Esophagus squamous epithelium (tissue), 5 donors: ENCODE data around the gene SOD2. TPM values are rescaled to one million over a fixed set of nuclear protein-coding genes. Genes with fewer than 3 reads are reported as not detected.
"Not testable (repeated sequence)": the region's sequence is repeated elsewhere in the genome, so short reads cannot be mapped to it uniquely, and the experiment has no call there.

Experiments used
- DNase-seq: peaks from one replicate; lab custom pipeline; 2025; lab: John Stamatoyannopoulos, UW
- H3K27ac ChIP-seq, 4 donors: fragments of 200-600 bp; sonication (generic); one replicate each; pipeline ENCODE4 v1.5.1; 2016 to 2019; ENCODE audit warnings: mild to moderate bottlenecking in 1 of 4
- H3K27me3 ChIP-seq, 4 donors: fragments of 200-600 bp; sonication (generic); 1 replicate in 3 of 4; 2 replicates in 1 of 4; pipeline versions ENCODE4 v1.5.1 to v1.6.0; 2017 to 2021; ENCODE audit warnings: antibody characterized with exemption in 1 of 4
- H3K36me3 ChIP-seq, 3 donors: fragments of 200-600 bp; sonication (generic); one replicate each; pipeline ENCODE4 v1.5.1; 2016 to 2019
- H3K4me1 ChIP-seq, 3 donors: fragments of 200-600 bp; sonication (generic); one replicate each; pipeline ENCODE4 v1.5.1; 2017 to 2019
- H3K4me3 ChIP-seq, 4 donors: fragments of 200-600 bp; sonication (generic); 1 replicate in 3 of 4; 2 replicates in 1 of 4; pipeline ENCODE4 v1.5.1; 2016 to 2019; ENCODE audit warnings: mild to moderate bottlenecking in 2 of 4, moderate library complexity in 1 of 4
- H3K9me3 ChIP-seq, 3 donors: fragments of 200-600 bp; sonication (generic); one replicate each; pipeline ENCODE4 v1.5.1; 2016 to 2019
- POLR2A ChIP-seq, 4 donors: fragments of 450-650 bp; IDR thresholded peaks; one replicate each; pipeline ENCODE4 v1.6.1; 2017; ENCODE audit warnings: antibody characterized with exemption in 4 of 4, mild to moderate bottlenecking in 4 of 4, moderate library complexity in 3 of 4
- WGBS, 2 donors: methylation state at CpG; one replicate each; pipeline ENCODE4 v1.1.5; 2018; 5-methylcytosine and 5-hydroxymethylcytosine counted together
- intact Hi-C: fragments of 100-400 bp; cut with DNase I; formaldehyde crosslinking; loops from one replicate; pipeline ENCODE4 v1.15.0; 2022
- total RNA-seq, 4 donors: library from RNA; depleted of rRNA; stranded (reverse); fragments of >200 nt; gene quantifications; one replicate each; pipeline ENCODE4 v1.1.0, GENCODE V29; 2016
- TF ChIP-seq, protein P1 (sequence below), 6 experiments: fragments of 450-650 bp in 4 of 6; fragments of 200-600 bp in 2 of 6; sonication (generic) in 2 of 6; IDR thresholded peaks; one replicate each; pipeline ENCODE4 v1.5.1; 2016 to 2019; ENCODE audit warnings: antibody characterized with exemption in 6 of 6, mild to moderate bottlenecking in 4 of 6, moderate library complexity in 4 of 6
- donor health status: DM: yes; HTN: yes; CAD: no.

The SOD2 gene
- total RNA-seq, 4 donors from 2014 or later: 227 to 792 (median 519) TPM

DNA sequence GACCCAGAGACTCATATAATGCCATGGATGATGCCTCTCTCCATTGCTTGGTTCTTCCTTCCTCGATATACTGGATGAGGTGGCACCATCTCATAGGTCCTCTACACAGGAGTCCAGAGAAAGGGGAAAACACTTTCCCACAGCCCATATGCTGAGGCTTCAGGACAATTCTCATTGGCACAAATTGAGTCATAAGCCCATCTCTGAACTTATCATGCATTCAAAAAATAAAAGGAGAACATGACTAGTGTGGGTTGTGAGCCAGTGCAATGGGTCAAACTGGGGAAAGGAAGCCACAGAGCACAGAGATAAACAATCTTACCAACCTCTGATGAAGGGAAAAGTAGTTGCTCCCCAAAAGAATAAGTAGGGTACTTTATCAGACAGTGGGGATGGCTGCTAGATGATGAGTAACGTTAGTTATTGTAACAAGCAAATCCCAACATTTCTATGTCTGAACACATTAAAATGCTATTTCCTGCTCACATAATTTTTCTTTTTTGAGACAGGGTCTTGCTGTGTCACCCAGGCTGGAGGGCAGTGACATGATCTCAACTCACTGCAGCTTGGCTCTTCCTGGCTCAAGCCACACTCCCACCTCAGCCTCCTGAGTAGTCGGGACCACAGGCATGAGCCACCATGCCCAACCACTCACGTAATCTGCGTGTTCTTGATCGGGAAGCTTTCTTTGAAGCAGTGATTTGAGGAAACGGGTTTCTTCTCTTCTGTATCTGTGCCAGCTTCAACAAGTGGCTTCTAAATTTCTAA, 27.0 kb downstream of the SOD2 start:
- no peak for DNase-seq
- WGBS, 2 donors: 78 to 93% methylated on average over 3 to 7 of the region's 7 CpGs
- intact Hi-C loops: no loop called here
- no peak for TF ChIP-seq POLR2A (IDR thresholded peaks at IDR 0.05)
- TF ChIP-seq, protein P1, sequence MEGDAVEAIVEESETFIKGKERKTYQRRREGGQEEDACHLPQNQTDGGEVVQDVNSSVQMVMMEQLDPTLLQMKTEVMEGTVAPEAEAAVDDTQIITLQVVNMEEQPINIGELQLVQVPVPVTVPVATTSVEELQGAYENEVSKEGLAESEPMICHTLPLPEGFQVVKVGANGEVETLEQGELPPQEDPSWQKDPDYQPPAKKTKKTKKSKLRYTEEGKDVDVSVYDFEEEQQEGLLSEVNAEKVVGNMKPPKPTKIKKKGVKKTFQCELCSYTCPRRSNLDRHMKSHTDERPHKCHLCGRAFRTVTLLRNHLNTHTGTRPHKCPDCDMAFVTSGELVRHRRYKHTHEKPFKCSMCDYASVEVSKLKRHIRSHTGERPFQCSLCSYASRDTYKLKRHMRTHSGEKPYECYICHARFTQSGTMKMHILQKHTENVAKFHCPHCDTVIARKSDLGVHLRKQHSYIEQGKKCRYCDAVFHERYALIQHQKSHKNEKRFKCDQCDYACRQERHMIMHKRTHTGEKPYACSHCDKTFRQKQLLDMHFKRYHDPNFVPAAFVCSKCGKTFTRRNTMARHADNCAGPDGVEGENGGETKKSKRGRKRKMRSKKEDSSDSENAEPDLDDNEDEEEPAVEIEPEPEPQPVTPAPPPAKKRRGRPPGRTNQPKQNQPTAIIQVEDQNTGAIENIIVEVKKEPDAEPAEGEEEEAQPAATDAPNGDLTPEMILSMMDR (IDR thresholded peaks at IDR 0.05): no peak
- peaks cover 0 to 12% (median 7%) of the 10 kb centered on the region in 3 donors for H3K9me3 ChIP-seq
- H3K36me3 ChIP-seq: peaks cover 4 to 27% (median 4%) of the 10 kb centered on the region in 3 donors
- H3K4me3 ChIP-seq: no peak overlapping the region
- no peak overlapping the region for H3K27ac ChIP-seq
- no peaks in the 10 kb centered on the region for H3K27me3 ChIP-seq
- no peaks in the 10 kb centered on the region for H3K4me1 ChIP-seq

DNA sequence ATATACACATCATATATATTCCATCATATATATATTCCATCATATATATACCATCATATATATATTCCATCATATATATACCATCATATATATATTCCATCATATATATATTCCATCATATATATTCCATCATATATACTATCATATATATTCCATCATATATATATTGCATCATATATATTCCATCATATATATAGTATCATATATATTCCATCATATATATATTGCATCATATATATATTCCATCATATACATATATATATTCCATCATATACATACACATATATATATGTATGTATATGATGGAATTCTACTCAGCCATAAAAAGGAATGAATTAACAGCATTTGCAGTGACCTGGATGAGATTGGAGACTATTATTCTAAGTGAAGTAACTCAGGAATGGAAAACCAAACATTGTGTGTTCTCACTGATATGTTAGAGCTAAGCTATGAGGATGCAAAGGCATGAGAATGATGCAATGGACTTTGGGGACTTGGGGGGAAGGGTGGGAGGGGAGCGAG, 29.6 kb downstream of the SOD2 start:
- WGBS, 2 donors: 89% methylated on average over 1 of the region's 1 CpG
- H3K4me1 ChIP-seq, H3K4me3 ChIP-seq, H3K9me3 ChIP-seq, H3K27ac ChIP-seq, H3K36me3 ChIP-seq, H3K27me3 ChIP-seq, intact Hi-C loops, DNase-seq: not testable (repeated sequence)

DNA sequence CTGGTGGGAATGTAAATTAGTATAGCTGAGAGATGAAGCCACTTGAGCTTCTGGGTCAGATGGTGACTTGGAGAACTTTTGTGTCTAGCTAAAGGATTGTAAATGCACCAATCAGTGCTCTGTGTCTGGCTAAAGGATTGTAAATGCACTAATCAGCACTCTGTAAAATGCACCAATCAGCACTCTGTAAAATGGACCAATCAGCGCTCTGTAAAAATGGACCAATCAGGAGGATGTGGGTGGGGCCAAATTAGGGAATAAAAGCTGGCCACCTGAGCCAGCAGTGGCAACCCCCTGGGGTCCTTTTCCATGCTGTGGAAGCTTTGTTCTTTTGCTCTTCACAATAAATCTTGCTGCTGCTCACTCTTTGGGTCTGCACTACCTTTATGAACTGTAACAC, 31.1 kb downstream of the SOD2 start:
- 88 to 100% methylated on average over 1 of the region's 1 CpG for WGBS, 2 donors
- H3K27me3 ChIP-seq, DNase-seq, H3K9me3 ChIP-seq, H3K4me3 ChIP-seq, H3K36me3 ChIP-seq, intact Hi-C loops, H3K4me1 ChIP-seq, H3K27ac ChIP-seq: not testable (repeated sequence)

DNA sequence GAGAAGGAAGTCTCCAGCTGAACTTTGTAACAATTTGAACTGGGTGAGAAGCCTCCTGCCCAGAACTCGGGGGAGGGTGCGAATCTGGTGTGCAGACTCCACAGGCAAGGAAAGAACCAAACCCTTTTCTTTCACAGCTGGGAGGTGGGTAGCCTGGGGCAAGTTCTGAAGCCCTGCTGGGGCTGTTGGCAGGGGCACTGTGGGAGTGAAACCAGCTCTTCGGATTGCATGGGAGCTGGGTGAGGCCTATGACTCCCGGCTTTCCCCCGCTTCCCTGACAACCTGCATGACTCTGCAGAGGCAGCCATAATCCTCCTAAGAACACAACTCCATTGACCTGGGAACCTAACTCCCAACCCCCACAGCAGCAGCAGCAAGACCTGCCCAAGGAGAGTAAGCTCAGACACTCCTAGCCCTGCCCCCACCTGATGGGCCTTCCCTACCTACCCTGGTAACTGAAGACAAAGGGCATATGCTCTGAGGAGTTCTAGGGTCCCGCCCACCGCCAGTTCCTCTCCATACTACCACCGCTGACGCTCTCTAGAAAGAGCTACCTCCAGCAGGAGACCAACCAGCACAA, 37.5 kb downstream of the SOD2 start:
- Histone ChIP-seq H3K27me3 (no peaks in the 10 kb centered on the region), H3K9me3 (no peaks in the 10 kb centered on the region), H3K4me3 (no peak overlapping the region), H3K36me3 (no peaks in the 10 kb centered on the region), H3K27ac (peak overlapping the region in 3 of 4 donors; percentile 2 to 30 (median 15)), H3K4me1 (peaks cover 0 to 10% (median 0%) of the 10 kb centered on the region in 3 donors)
- 60 to 88% methylated on average over 3 to 9 of the region's 9 CpGs for WGBS, 2 donors
- intact Hi-C loops: no loop called here
- DNase-seq: no peak
- TF ChIP-seq, protein P1 (IDR thresholded peaks at IDR 0.05): no peak
- no peak for TF ChIP-seq POLR2A (IDR thresholded peaks at IDR 0.05)

DNA sequence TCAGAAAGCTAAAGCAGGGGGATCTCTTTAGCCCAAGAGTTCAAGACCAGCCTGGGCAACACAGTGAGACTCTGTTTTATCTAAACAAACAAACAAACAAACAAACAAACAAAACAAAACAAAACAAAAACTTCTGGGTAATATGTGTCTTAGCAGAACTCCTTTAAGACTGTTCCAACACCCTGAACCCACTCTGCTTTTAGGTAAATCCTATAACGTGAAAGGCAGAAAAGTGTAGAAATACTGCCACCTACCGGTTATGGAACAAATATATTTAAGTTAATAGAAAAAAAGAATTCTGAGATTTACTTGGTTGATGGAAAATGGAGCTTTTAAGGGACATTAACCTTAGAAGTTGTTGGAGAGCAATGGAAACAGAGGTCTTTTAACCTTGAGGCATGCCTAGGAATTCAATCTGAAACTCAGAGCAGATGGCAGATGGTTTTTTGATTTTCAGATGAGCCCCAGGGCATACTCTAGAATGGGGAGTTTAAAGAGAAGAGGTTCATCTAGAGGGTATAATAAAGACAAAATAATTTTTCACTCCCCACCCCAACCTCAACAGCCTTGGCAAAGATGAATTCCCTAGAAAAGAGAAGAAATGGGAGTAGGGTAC, 38.5 kb downstream of the SOD2 start:
- Histone ChIP-seq H3K36me3 (no peaks in the 10 kb centered on the region), H3K4me1 (peaks cover 0 to 10% (median 0%) of the 10 kb centered on the region in 3 donors), H3K27ac (peak overlapping the region in 3 of 4 donors; percentile 2 to 30 (median 15)), H3K27me3 (no peaks in the 10 kb centered on the region), H3K9me3 (no peaks in the 10 kb centered on the region), H3K4me3 (no peak overlapping the region)
- TF ChIP-seq, protein P1 (IDR thresholded peaks at IDR 0.05): peak in 5 of 6 experiments; percentile 35 to 65 (median 56)
- TF ChIP-seq POLR2A (IDR thresholded peaks at IDR 0.05): no peak
- intact Hi-C loops: no loop called here
- no peak for DNase-seq
- WGBS, 2 donors: 0% methylated on average over 2 of the region's 2 CpGs

DNA sequence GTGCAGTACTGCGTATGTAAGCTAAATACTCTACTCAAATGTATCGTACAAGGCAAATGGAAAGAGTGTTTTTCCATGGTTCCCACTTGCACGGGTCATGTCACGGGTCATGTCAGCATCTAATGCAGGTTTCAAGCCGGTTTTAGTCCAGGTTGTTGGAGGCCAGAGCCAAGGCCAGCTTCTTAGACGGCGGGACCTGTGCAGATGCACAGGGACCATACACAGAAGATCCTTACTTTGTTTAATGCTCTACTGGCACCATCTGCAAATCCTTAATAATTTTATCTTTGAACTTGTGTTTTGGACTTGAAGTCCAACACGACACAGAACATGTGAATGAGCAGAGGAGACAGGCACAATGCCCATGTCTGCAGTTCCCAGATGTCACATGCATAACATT, 42.7 kb downstream of the SOD2 start:
- H3K4me3 ChIP-seq: no peak overlapping the region
- TF ChIP-seq, protein P1 (IDR thresholded peaks at IDR 0.05): no peak
- TF ChIP-seq POLR2A (IDR thresholded peaks at IDR 0.05): no peak
- no peaks in the 10 kb centered on the region for H3K36me3 ChIP-seq
- intact Hi-C loops: no loop called here
- H3K27me3 ChIP-seq: no peaks in the 10 kb centered on the region
- peaks cover 0 to 13% (median 2%) of the 10 kb centered on the region in 3 donors for H3K4me1 ChIP-seq
- H3K9me3 ChIP-seq: no peaks in the 10 kb centered on the region
- DNase-seq: no peak
- no peak overlapping the region for H3K27ac ChIP-seq
- WGBS, 2 donors: 86 to 92% methylated on average over 7 to 8 of the region's 8 CpGs
